Ammon's horn (tissue), 1 donor: ENCODE results near the gene OPRL1.
"Not testable (repeated sequence)": the region's sequence is repeated elsewhere in the genome, so short reads cannot be mapped to it uniquely, and the experiment has no call there.

Source experiments
- DNase-seq: peaks from one replicate; pipeline ENCODE4 v3.0.0-alpha.2; 2016; ENCODE audit warnings: low spot score

The OPRL1 gene

GRCh38 chr20:64117432-64117777 lies 37.5 kb downstream of the OPRL1 start:
- DNase-seq = not testable (repeated sequence)

GRCh38 chr20:64119301-64119680 lies 39.4 kb downstream of the OPRL1 start:
- DNase-seq = no peak

GRCh38 chr20:64119681-64120341 lies 39.9 kb downstream of the OPRL1 start:
- no peak for DNase-seq

GRCh38 chr20:64121586-64121985 lies 41.7 kb downstream of the OPRL1 start:
- DNase-seq = no peak

- DNase-seq = not testable (repeated sequence)
Measured at GRCh38 chr20:64122927-64123326, 43.0 kb downstream of the OPRL1 start.

GRCh38 chr20:64123517-64123916 lies 43.6 kb downstream of the OPRL1 start:
- DNase-seq = not testable (repeated sequence)

- no peak for DNase-seq
Measured at GRCh38 chr20:64129146-64129782, 49.4 kb downstream of the OPRL1 start.

GRCh38 chr20:64130271-64130670 lies 50.4 kb downstream of the OPRL1 start:
- no peak for DNase-seq

- DNase-seq = no peak
Measured at GRCh38 chr20:64130876-64131275, 51.0 kb downstream of the OPRL1 start.

- no peak for DNase-seq
Measured at GRCh38 chr20:64131406-64131805, 51.5 kb downstream of the OPRL1 start.

- no peak for DNase-seq
Measured at GRCh38 chr20:64133951-64134407, 54.1 kb downstream of the OPRL1 start.

- DNase-seq = not testable (repeated sequence)
Measured at GRCh38 chr20:64134744-64135143, 54.9 kb downstream of the OPRL1 start.

GRCh38 chr20:64136004-64136710 lies 56.3 kb downstream of the OPRL1 start:
- DNase-seq = no peak

GRCh38 chr20:64137598-64138031 lies 57.7 kb downstream of the OPRL1 start:
- no peak for DNase-seq

GRCh38 chr20:64138276-64138815 lies 58.5 kb downstream of the OPRL1 start:
- no peak for DNase-seq

- no peak for DNase-seq
Measured at GRCh38 chr20:64139199-64140060, 59.5 kb downstream of the OPRL1 start.

- no peak for DNase-seq
Measured at GRCh38 chr20:64140061-64140931, 60.4 kb downstream of the OPRL1 start.

- DNase-seq = no peak
Measured at GRCh38 chr20:64140956-64141355, 61.1 kb downstream of the OPRL1 start.

GRCh38 chr20:64142590-64142989 lies 62.7 kb downstream of the OPRL1 start:
- no peak for DNase-seq

GRCh38 chr20:64143018-64143801 lies 63.3 kb downstream of the OPRL1 start:
- DNase-seq = no peak
